Measurements from ENCODE around the gene SAMD11. TPM values are rescaled to one million over a fixed set of nuclear protein-coding genes. Genes with fewer than 3 reads are reported as not detected.

SAMD11 gene
- total and polyA plus RNA-seq, 9 donors, result 0.85 to 10.6 (median 2.3) TPM

- TF ChIP-seq EP300 (IDR thresholded peaks at IDR 0.05), result no peak
- no peak for TF ChIP-seq CTCF (IDR thresholded peaks at IDR 0.05)
- TF ChIP-seq POLR2A (IDR thresholded peaks at IDR 0.05), result no peak
- WGBS, 3 donors, result 59 to 72% (median 60%) methylated on average over 13 of the region's 13 CpGs
- intact Hi-C loops (cut with DNase I), result loop anchor here in 1 of 4 donors (10.0 kb wide), 1 partner anchor 1649 kb away; the partner anchor contains the start of gene TNFRSF14
- H3K4me1 ChIP-seq (ENCODE audit: insufficient read depth), result no peaks in the 10 kb centered on the region
- no peak overlapping the region for H3K4me3 ChIP-seq
- H3K9me3 ChIP-seq, result no peaks in the 10 kb centered on the region
- no peaks in the 10 kb centered on the region for H3K27me3 ChIP-seq
- DNase-seq, result peak in 4 of 5 donors; percentile 18 to 51 (median 37)
- no peak overlapping the region for H3K27ac ChIP-seq
- no peaks in the 10 kb centered on the region for H3K36me3 ChIP-seq
Measured at GRCh38 chr1:905811-906599, 17.7 kb upstream of the SAMD11 start.

DNA sequence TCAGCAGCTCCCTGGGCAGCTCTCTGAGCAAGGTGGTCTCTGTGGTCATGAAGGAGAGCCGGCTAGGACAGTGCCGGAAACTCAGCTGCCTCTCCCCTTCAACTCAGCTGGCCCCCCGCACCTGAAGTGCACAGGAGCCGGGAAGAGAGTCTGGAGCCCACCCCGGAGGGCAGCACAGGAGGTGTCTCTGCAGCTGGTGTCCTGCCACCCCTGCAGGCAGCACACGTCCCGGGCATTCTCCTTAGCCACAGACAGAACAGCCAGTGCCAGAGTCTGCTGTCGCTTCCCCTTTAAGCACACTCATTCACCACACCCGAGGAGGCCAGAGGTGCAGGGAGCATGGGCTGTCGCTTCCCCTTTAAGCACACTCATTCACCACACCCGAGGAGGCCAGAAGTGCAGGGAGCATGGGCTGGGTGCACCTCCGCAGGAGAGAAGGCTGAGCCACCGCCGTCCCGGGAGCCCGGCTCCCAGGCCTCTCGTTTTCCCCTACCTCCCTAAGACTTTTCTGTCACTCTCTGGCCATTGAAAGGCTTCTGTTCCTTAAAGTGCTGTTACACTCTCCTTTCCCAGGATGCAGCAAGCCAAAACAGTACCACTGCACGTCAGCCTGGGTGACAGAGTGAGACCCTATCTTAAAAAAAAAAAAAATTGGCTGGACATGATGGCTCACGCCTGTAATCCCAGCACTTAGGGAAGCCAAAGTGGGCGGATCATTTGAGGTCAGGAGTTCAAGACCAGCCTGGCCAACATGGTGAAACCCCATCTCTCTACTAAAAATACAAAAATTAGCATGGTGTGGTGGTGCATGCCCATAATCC is 16.9 kb upstream of the SAMD11 start:
- H3K27me3 ChIP-seq, result no peaks in the 10 kb centered on the region
- no peaks in the 10 kb centered on the region for H3K4me1 ChIP-seq (ENCODE audit: insufficient read depth)
- H3K9me3 ChIP-seq, result no peaks in the 10 kb centered on the region
- WGBS, 3 donors, result 47 to 69% (median 59%) methylated on average over 19 to 20 of the region's 20 CpGs
- no peak for TF ChIP-seq EP300 (IDR thresholded peaks at IDR 0.05)
- no peak overlapping the region for H3K4me3 ChIP-seq
- no peaks in the 10 kb centered on the region for H3K36me3 ChIP-seq
- peak in 2 of 5 donors; percentile 19 to 33 for DNase-seq
- intact Hi-C loops (cut with DNase I), result loop anchor here in 1 of 4 donors (10.0 kb wide), 1 partner anchor 1648 kb away; the partner anchor contains the start of gene TNFRSF14
- H3K27ac ChIP-seq, result no peak overlapping the region

GRCh38 chr1:907611-908451 is 15.9 kb upstream of the SAMD11 start:
- Histone ChIP-seq H3K27ac (no peak overlapping the region), H3K36me3 (no peaks in the 10 kb centered on the region), H3K4me3 (no peak overlapping the region), H3K27me3 (no peaks in the 10 kb centered on the region), H3K9me3 (no peaks in the 10 kb centered on the region), H3K4me1 (ENCODE audit: insufficient read depth) (no peaks in the 10 kb centered on the region)
- 69 to 86% (median 78%) methylated on average over 17 of the region's 17 CpGs for WGBS, 3 donors
- no peak for TF ChIP-seq CTCF (IDR thresholded peaks at IDR 0.05)
- no peak for TF ChIP-seq EP300 (IDR thresholded peaks at IDR 0.05)
- TF ChIP-seq POLR2A (IDR thresholded peaks at IDR 0.05), result no peak
- intact Hi-C loops (cut with DNase I), result loop anchor here in 1 of 4 donors (10.0 kb wide), 1 partner anchor 1647 kb away; the partner anchor contains the start of gene TNFRSF14
- no peak for DNase-seq

- Histone ChIP-seq H3K4me3 (no peak overlapping the region), H3K9me3 (no peaks in the 10 kb centered on the region), H3K27ac (no peak overlapping the region), H3K36me3 (no peaks in the 10 kb centered on the region), H3K4me1 (ENCODE audit: insufficient read depth) (no peaks in the 10 kb centered on the region), H3K27me3 (no peaks in the 10 kb centered on the region)
- DNase-seq, result no peak
- intact Hi-C loops (cut with DNase I), result loop anchor here in 1 of 4 donors (10.0 kb wide), 1 partner anchor 1646 kb away; the partner anchor contains the start of gene TNFRSF14
- TF ChIP-seq POLR2A (IDR thresholded peaks at IDR 0.05) (no peak), EP300 (IDR thresholded peaks at IDR 0.05) (no peak), CTCF (IDR thresholded peaks at IDR 0.05) (no peak)
- WGBS, 3 donors, result 56 to 73% (median 64%) methylated on average over 6 to 15 of the region's 16 CpGs
Measured at GRCh38 chr1:908661-909060, 15.1 kb upstream of the SAMD11 start.
